ENCODE data around the gene PGA3. TPM values are rescaled to one million over a fixed set of nuclear protein-coding genes. Genes with fewer than 3 reads are reported as not detected.

Gene PGA3
- total RNA-seq, 4 donors from 2014 or later = 4.3 to 7.9 TPM; not detected in 2

GRCh38 chr11:61157743-61158142 lies 45.6 kb upstream of the PGA3 start:
- Histone ChIP-seq H3K27ac (no peak overlapping the region), H3K36me3 (no peaks in the 10 kb centered on the region), H3K4me3 (replicated peaks in 1 of 3) (no peak overlapping the region), H3K9me3 (no peaks in the 10 kb centered on the region), H3K27me3 (no peaks in the 10 kb centered on the region), H3K4me1 (peaks cover 36 to 40% of the 10 kb centered on the region in 2 donors)
- DNase-seq = no peak
- 89 to 95% methylated on average over 3 of the region's 3 CpGs for WGBS, 2 donors
- no peak for TF ChIP-seq CTCF (IDR thresholded peaks at IDR 0.05)
- TF ChIP-seq POLR2A (IDR thresholded peaks at IDR 0.05) = no peak
- intact Hi-C loops (cut with DNase I) = no loop called here

- 13 to 16% methylated on average over 3 of the region's 3 CpGs for WGBS, 2 donors
- Histone ChIP-seq H3K4me3 (replicated peaks in 1 of 3) (no peak overlapping the region), H3K27ac (peak overlapping the region; percentile 28 to 44 (median 39)), H3K27me3 (no peaks in the 10 kb centered on the region), H3K36me3 (no peaks in the 10 kb centered on the region), H3K9me3 (no peaks in the 10 kb centered on the region), H3K4me1 (peaks cover 25 to 29% of the 10 kb centered on the region in 2 donors)
- DNase-seq = no peak
- TF ChIP-seq POLR2A (IDR thresholded peaks at IDR 0.05) (no peak), CTCF (IDR thresholded peaks at IDR 0.05) (no peak)
- intact Hi-C loops (cut with DNase I) = no loop called here
Observed at GRCh38 chr11:61158691-61159381, 44.5 kb upstream of the PGA3 start.

GRCh38 chr11:61160487-61161189 lies 42.7 kb upstream of the PGA3 start:
- no peaks in the 10 kb centered on the region for H3K27me3 ChIP-seq
- no peak for TF ChIP-seq POLR2A (IDR thresholded peaks at IDR 0.05)
- TF ChIP-seq CTCF (IDR thresholded peaks at IDR 0.05) = no peak
- intact Hi-C loops (cut with DNase I) = loop anchor here (10.0 kb wide), 1 partner anchor 246 kb away; the partner anchor contains the start of gene TMEM109
- no peaks in the 10 kb centered on the region for H3K36me3 ChIP-seq
- peak overlapping the region; percentile 21 to 89 (median 62) for H3K4me3 ChIP-seq (replicated peaks in 1 of 3)
- H3K4me1 ChIP-seq = peaks cover 22 to 33% of the 10 kb centered on the region in 2 donors
- H3K9me3 ChIP-seq = no peaks in the 10 kb centered on the region
- peak overlapping the region; percentile 94 to 98 (median 96) for H3K27ac ChIP-seq
- DNase-seq = no peak
- 31 to 39% methylated on average over 8 to 15 of the region's 25 CpGs for WGBS, 2 donors

- Histone ChIP-seq H3K27ac (peak within 1 kb of the TSS; percentile 94 to 98 (median 96)), H3K27me3 (no peaks in the 10 kb centered on the region), H3K36me3 (no peaks in the 10 kb centered on the region), H3K9me3 (no peaks in the 10 kb centered on the region), H3K4me3 (replicated peaks in 1 of 3) (peak within 1 kb of the TSS; percentile 21 to 89 (median 62)), H3K4me1 (peaks cover 22 to 33% of the 10 kb centered on the region in 2 donors)
- WGBS, 2 donors = 0% methylated on average over 8 to 17 of the region's 85 CpGs
- TF ChIP-seq CTCF (IDR thresholded peaks at IDR 0.05) (peak in 2 of 6 experiments; percentile 7 to 29), POLR2A (IDR thresholded peaks at IDR 0.05) (peak in 1 of 2 donors; percentile 79)
- peak; percentile 84 to 87 for DNase-seq
- intact Hi-C loops (cut with DNase I) = loop anchor here (10.0 kb wide), 1 partner anchor 247 kb away; the partner anchor contains the start of gene TMEM109
Observed at GRCh38 chr11:61161190-61162091, 41.9 kb upstream of the PGA3 start, which contains the start of gene VPS37C. TSS of gene VPS37C (minus strand) at chr11:61161426. CDS start at chr11:61138829, 22,597 bp downstream.

Measured in thyroid gland (tissue), 4 donors.